GM12892 (cell line): Measurements from ENCODE around the gene PELO.

ENCODE experiments used
- POLR2A ChIP-seq: IDR thresholded peaks from 2 replicates; pipeline ENCODE4 v1.6.1; 2011; ENCODE audit warnings: low read depth, low read length, control low read depth
- POLR2AphosphoS5 ChIP-seq: IDR thresholded peaks from 2 replicates; pipeline ENCODE4 v1.6.1; 2011; ENCODE audit warnings: low read depth, low read length, control low read depth
- TAF1 ChIP-seq: IDR thresholded peaks from 2 replicates; pipeline ENCODE4 v1.6.1; 2011; ENCODE audit warnings: low read depth, mild to moderate bottlenecking, control low read depth, low read length, borderline replicate concordance

- no peak for TF ChIP-seq POLR2A
- no peak for TF ChIP-seq POLR2AphosphoS5
- no peak for TF ChIP-seq TAF1
These were observed 20.0 kb downstream of the PELO start for GRCh38 chr5:52807723-52808122.
